GM12878 (cell line): ENCODE measurements around the gene MIOS. TPM values are rescaled to one million over a fixed set of nuclear protein-coding genes. Genes with fewer than 3 reads are reported as not detected.

Experiments used
- ATAC-seq: fragments of 200-7000 bp; cut with Tn5 transposase; 3 replicates; pipeline ENCODE4 v1.9.1; 2020; ENCODE audit warnings: mild to moderate bottlenecking, moderate library complexity
- BruUV-seq: library from RNA; stranded (reverse); fragments of 400-500 nt; replicated peaks from 2 replicates; lab custom pipeline; 2021; lab: Mats Ljungman, UMichigan
- CTCF ChIA-PET: fragments of 300-600 bp; sonication (Branson Sonifier 250); formaldehyde crosslinking; extraction: SDS; loops from one replicate; lab custom pipeline; 2021; ENCODE audit warnings: inconsistent platforms; lab: Yijun Ruan, JAX
- POLR2A ChIA-PET: fragments of 350-600 bp; formaldehyde crosslinking; extraction: SDS; loops from one replicate; lab custom pipeline; 2021; ENCODE audit warnings: inconsistent platforms; lab: Charles Lee
- RAD21 ChIA-PET: fragments of 300-600 bp; sonication (Branson Sonifier 250); formaldehyde crosslinking; loops from one replicate; lab custom pipeline; 2023; ENCODE audit warnings: antibody characterized with exemption; ENCODE audit not compliant: unreplicated experiment; lab: Charles Lee
- SMC1A ChIA-PET: fragments of 300-600 bp; sonication (Branson Sonifier 250); formaldehyde crosslinking; loops from one replicate; lab custom pipeline; 2023; ENCODE audit not compliant: unreplicated experiment, uncharacterized antibody; lab: Charles Lee
- DNase-seq: peaks from one replicate; pipeline ENCODE4 v3.0.0-alpha.2; 2011; ENCODE audit warnings: low read depth, low spot score
- FAIRE-seq: peaks from 3 replicates; lab custom pipeline; 2011; peaks lifted over from hg19 to GRCh38; lab: Jason Lieb, UNC
- H2AFZ ChIP-seq: 2 replicates; pipeline ENCODE4 v1.6.0; 2011; ENCODE audit warnings: low read depth, low read length, control low read depth; ENCODE audit not compliant: control insufficient read depth
- H3K27ac ChIP-seq: 2 replicates; pipeline ENCODE4 v1.5.1; 2011; ENCODE audit warnings: control low read depth; ENCODE audit not compliant: control insufficient read depth, insufficient read depth
- H3K27me3 ChIP-seq, 2 experiments: replicated peaks in 1 of 2; 2 replicates each; pipeline versions ENCODE4 v1.6.0 to v1.6.1; 2011; ENCODE audit warnings: low read length in 1 of 2; ENCODE audit not compliant: control insufficient read depth in 2 of 2, insufficient read depth in 2 of 2
- H3K36me3 ChIP-seq, 2 experiments: 2 replicates each; pipeline ENCODE4 v1.5.1; 2011; ENCODE audit warnings: low read length in 1 of 2; ENCODE audit not compliant: control insufficient read depth in 2 of 2, insufficient read depth in 2 of 2
- H3K4me1 ChIP-seq: 2 replicates; pipeline ENCODE4 v1.6.1; 2011; ENCODE audit warnings: mild to moderate bottlenecking, low read length, moderate library complexity, mixed read lengths; ENCODE audit not compliant: control insufficient read depth, insufficient read depth
- H3K4me2 ChIP-seq: 2 replicates; pipeline ENCODE4 v1.6.0; 2011; ENCODE audit warnings: control low read depth; ENCODE audit not compliant: control insufficient read depth, insufficient read depth
- H3K4me3 ChIP-seq: fragments of 200-600 bp; sonication (generic); 2 replicates; pipeline ENCODE4 v1.5.1; 2016
- H3K79me2 ChIP-seq: 2 replicates; pipeline ENCODE4 v1.6.0; 2011; ENCODE audit warnings: low read length; ENCODE audit not compliant: control insufficient read depth, insufficient read depth
- H3K9ac ChIP-seq: 2 replicates; pipeline ENCODE4 v1.8.0; 2011; ENCODE audit warnings: low read length, control low read depth, mixed read lengths; ENCODE audit not compliant: control insufficient read depth, insufficient read depth
- H3K9me3 ChIP-seq: replicated peaks from 3 replicates; pipeline ENCODE4 v1.5.1; 2011; ENCODE audit warnings: mild to moderate bottlenecking, low read length; ENCODE audit not compliant: control insufficient read depth, insufficient read depth
- H4K20me1 ChIP-seq: 2 replicates; pipeline ENCODE4 v1.6.0; 2011; ENCODE audit not compliant: control insufficient read depth, insufficient read depth
- CREM ChIP-seq: IDR thresholded peaks from 2 replicates; pipeline ENCODE4 v1.6.1; 2014; ENCODE audit warnings: antibody characterized with exemption, low read depth
- HDAC2 ChIP-seq: fragments of 200-600 bp; sonication (generic); IDR thresholded peaks from 2 replicates; pipeline ENCODE4 v1.6.1; 2017
- NFXL1 ChIP-seq: fragments of 450-650 bp; IDR thresholded peaks from 2 replicates; pipeline ENCODE4 v1.6.1; 2017; ENCODE audit warnings: antibody characterized with exemption, mild to moderate bottlenecking, borderline replicate concordance
- ZNF24 ChIP-seq: fragments of 450-650 bp; IDR thresholded peaks from 2 replicates; pipeline ENCODE4 v1.6.1; 2017; ENCODE audit warnings: antibody characterized with exemption, mild to moderate bottlenecking
- WGBS: methylation state at CpG from one replicate; pipeline ENCODE4 v1.1.6; 2016; ENCODE audit warnings: low lambda C conversion rate; ENCODE audit not compliant: insufficient replicate concordance, insufficient coverage; ENCODE audit errors: missing lambda C conversion rate; 5-methylcytosine and 5-hydroxymethylcytosine counted together
- in situ Hi-C: fragments of 300-500 bp; cut with MboI; formaldehyde crosslinking; loops from 9 replicates; pipeline ENCODE4 v1.14.3; 2018; ENCODE audit warnings: mixed read lengths
- intact Hi-C: fragments of 100-400 bp; cut with micrococcal nuclease; formaldehyde crosslinking; loops from one replicate; pipeline ENCODE4 v1.14.2; 2022; ENCODE audit not compliant: unreplicated experiment
- polyA plus RNA-seq, 11 experiments: library from polyadenylated mRNA; depleted of rRNA in 4 of 11; unstranded in 6 of 11; stranded (reverse) in 5 of 11; fragments of >200 nt; fragmentation: Nextera tagmentation in 4 of 11; fragmentation: Illumina TruSeq in 1 of 11; extraction: Ambion mirVana in 4 of 11; extraction: Trizol in 1 of 11; gene quantifications; 1 replicate in 1 of 11; 2 replicates in 10 of 11; pipeline versions ENCODE4 v1.2.1 to v1.2.3, GENCODE V29; 2011 to 2016; ENCODE audit warnings: inconsistent platforms in 2 of 11, missing spikeins in 2 of 11, low read depth in 1 of 11
- total RNA-seq, 4 experiments: library from RNA; depleted of rRNA in 3 of 4; stranded (reverse); fragments of >200 nt in 3 of 4; fragmentation: Illumina TruSeq in 1 of 4; extraction: Trizol in 1 of 4; gene quantifications; 2 replicates each; pipeline versions ENCODE4 v1.2.1 to v1.2.3, GENCODE V29; 2013 to 2021
- TF ChIP-seq, protein P1 (sequence below): IDR thresholded peaks from 2 replicates; pipeline ENCODE4 v1.6.1; 2012; ENCODE audit warnings: mild to moderate bottlenecking, low read depth, low read length
- TF ChIP-seq, protein P2 (sequence below), 3 experiments: IDR thresholded peaks in 2 of 3; conservative IDR thresholded peaks in 1 of 3; 2 replicates each; pipeline ENCODE4 v1.5.1; 2011; ENCODE audit warnings: low read depth in 3 of 3, low read length in 3 of 3, mild to moderate bottlenecking in 3 of 3, control low read depth in 2 of 3, moderate library complexity in 2 of 3, inconsistent platforms in 1 of 3, mixed read lengths in 1 of 3; ENCODE audit not compliant: control insufficient read depth in 2 of 3, insufficient read depth in 1 of 3; ENCODE audit errors: extremely low read depth in 1 of 3

Gene MIOS
- total and polyA plus RNA-seq, 10 of the 15 experiments (the other 5 are each of a cell fraction or from before 2014, with no cell fraction given): 13.1 to 94.9 (median 54.2) TPM

DNA sequence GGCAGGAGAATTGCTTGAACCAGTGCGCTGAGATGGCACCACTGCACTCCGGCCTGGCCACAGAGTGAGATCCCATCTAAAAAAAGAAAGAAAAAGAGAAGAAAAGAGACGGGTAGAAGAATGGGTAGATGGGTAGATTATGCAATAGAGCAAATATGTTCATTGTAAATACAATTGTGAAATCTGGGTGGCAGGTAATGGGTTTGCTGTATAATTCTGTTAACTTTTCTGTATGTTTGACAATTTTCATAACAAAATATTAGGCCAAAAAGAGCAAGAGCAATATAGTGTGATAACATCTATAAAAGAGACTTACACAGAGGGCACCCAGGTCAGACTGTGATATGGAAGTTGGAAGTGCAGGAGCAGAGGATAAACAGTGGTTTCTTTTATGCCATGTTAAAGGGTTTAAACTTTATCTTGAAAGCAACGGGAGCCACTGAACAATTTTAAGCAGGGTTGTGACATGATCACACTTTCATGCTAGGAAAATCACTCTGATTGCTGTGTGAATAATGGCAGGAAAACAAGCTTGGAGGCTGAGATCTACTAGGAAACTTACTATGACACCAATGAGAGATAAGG is 24.3 kb upstream of the MIOS start:
- no peaks in the 10 kb centered on the region for H3K4me1 ChIP-seq
- H3K79me2 ChIP-seq: no peaks in the 10 kb centered on the region
- CTCF ChIA-PET: interaction anchor here (0.8 to 4.2 kb wide), 9 partner anchors 22 to 754 kb away, joined by 3 to 20 read pairs (median 4); partner anchors contain the start of gene C1GALT1
- in situ Hi-C loops: no loop called here
- TF ChIP-seq, protein P1, sequence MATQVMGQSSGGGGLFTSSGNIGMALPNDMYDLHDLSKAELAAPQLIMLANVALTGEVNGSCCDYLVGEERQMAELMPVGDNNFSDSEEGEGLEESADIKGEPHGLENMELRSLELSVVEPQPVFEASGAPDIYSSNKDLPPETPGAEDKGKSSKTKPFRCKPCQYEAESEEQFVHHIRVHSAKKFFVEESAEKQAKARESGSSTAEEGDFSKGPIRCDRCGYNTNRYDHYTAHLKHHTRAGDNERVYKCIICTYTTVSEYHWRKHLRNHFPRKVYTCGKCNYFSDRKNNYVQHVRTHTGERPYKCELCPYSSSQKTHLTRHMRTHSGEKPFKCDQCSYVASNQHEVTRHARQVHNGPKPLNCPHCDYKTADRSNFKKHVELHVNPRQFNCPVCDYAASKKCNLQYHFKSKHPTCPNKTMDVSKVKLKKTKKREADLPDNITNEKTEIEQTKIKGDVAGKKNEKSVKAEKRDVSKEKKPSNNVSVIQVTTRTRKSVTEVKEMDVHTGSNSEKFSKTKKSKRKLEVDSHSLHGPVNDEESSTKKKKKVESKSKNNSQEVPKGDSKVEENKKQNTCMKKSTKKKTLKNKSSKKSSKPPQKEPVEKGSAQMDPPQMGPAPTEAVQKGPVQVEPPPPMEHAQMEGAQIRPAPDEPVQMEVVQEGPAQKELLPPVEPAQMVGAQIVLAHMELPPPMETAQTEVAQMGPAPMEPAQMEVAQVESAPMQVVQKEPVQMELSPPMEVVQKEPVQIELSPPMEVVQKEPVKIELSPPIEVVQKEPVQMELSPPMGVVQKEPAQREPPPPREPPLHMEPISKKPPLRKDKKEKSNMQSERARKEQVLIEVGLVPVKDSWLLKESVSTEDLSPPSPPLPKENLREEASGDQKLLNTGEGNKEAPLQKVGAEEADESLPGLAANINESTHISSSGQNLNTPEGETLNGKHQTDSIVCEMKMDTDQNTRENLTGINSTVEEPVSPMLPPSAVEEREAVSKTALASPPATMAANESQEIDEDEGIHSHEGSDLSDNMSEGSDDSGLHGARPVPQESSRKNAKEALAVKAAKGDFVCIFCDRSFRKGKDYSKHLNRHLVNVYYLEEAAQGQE: no peak
- TF ChIP-seq, protein P2, sequence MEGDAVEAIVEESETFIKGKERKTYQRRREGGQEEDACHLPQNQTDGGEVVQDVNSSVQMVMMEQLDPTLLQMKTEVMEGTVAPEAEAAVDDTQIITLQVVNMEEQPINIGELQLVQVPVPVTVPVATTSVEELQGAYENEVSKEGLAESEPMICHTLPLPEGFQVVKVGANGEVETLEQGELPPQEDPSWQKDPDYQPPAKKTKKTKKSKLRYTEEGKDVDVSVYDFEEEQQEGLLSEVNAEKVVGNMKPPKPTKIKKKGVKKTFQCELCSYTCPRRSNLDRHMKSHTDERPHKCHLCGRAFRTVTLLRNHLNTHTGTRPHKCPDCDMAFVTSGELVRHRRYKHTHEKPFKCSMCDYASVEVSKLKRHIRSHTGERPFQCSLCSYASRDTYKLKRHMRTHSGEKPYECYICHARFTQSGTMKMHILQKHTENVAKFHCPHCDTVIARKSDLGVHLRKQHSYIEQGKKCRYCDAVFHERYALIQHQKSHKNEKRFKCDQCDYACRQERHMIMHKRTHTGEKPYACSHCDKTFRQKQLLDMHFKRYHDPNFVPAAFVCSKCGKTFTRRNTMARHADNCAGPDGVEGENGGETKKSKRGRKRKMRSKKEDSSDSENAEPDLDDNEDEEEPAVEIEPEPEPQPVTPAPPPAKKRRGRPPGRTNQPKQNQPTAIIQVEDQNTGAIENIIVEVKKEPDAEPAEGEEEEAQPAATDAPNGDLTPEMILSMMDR (IDR thresholded peaks at IDR 0.05 in 2 of 3, conservative IDR thresholded peaks at IDR 0.05 in 1 of 3; ENCODE audit: control insufficient read depth in 2 of 3, extremely low read depth in 1 of 3, insufficient read depth in 1 of 3, low read depth in 3 of 3, low read length in 3 of 3): no peak
- TF ChIP-seq HDAC2: no peak
- TF ChIP-seq CREM: no peak
- TF ChIP-seq NFXL1: no peak
- TF ChIP-seq ZNF24: no peak
- TF ChIP-seq, all 136 proteins: peak for 0
- Histone ChIP-seq H3K4me3 (no peak overlapping the region), H3K4me2 (no peak overlapping the region), H3K27ac (no peak overlapping the region), H2AFZ (no peak overlapping the region), H3K9me3 (no peaks in the 10 kb centered on the region), H4K20me1 (no peaks in the 10 kb centered on the region), H3K36me3 (no peaks in the 10 kb centered on the region), H3K9ac (no peak overlapping the region), H3K27me3 (no peaks in the 10 kb centered on the region)
- DNase-seq (no peak), ATAC-seq (no peak), FAIRE-seq (no peak)
- RAD21 ChIA-PET: interaction anchor here (1.0 to 2.9 kb wide), 3 partner anchors 361 to 439 kb away, joined by 3 to 11 read pairs (median 4); no protein-coding TSS in a partner anchor
- POLR2A ChIA-PET: no interaction called here
- no TSS peak for BruUV-seq
- WGBS: 44% methylated on average over 4 of the region's 4 CpGs
- SMC1A ChIA-PET: interaction anchor here (0.6 to 4.2 kb wide), 11 partner anchors 16 to 674 kb away, joined by 3 to 23 read pairs (median 4); partner anchors contain the start of gene C1GALT1
- intact Hi-C loops: no loop called here
